NB4 (cell line): Measurements from ENCODE around the gene VPS8.

Experiments
- POLR2A ChIP-seq: IDR thresholded peaks from 2 replicates; pipeline ENCODE4 v1.6.1; 2011; ENCODE audit warnings: mild to moderate bottlenecking; ENCODE audit not compliant: insufficient read length; ENCODE audit errors: extremely low read depth
- TF ChIP-seq, protein P1 (sequence below): IDR thresholded peaks from one replicate; pipeline ENCODE4 v1.5.1; 2012; ENCODE audit warnings: low read depth, low read length

DNA sequence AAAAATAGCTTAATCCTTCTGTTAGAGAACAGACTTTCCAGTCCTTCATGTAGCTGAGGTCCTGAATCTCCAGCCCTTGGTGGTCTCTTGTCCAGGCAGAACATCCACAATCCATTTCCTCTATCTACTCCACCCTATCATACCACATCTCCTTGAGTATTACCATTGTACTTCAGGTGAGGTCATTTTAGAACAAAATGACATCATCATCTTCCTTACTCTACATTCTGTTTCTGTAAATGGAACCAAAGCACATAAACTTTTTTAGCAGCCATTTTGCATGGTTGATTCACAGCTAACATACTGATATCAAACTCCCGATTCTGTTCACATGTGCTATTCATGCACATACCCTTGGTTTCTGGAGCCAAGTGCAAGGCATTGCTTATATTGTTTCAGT, 228.5 kb downstream of the VPS8 start:
- TF ChIP-seq, protein P1, sequence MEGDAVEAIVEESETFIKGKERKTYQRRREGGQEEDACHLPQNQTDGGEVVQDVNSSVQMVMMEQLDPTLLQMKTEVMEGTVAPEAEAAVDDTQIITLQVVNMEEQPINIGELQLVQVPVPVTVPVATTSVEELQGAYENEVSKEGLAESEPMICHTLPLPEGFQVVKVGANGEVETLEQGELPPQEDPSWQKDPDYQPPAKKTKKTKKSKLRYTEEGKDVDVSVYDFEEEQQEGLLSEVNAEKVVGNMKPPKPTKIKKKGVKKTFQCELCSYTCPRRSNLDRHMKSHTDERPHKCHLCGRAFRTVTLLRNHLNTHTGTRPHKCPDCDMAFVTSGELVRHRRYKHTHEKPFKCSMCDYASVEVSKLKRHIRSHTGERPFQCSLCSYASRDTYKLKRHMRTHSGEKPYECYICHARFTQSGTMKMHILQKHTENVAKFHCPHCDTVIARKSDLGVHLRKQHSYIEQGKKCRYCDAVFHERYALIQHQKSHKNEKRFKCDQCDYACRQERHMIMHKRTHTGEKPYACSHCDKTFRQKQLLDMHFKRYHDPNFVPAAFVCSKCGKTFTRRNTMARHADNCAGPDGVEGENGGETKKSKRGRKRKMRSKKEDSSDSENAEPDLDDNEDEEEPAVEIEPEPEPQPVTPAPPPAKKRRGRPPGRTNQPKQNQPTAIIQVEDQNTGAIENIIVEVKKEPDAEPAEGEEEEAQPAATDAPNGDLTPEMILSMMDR = no peak
- TF ChIP-seq POLR2A = no peak
